Measurements from ENCODE around the gene PPDPF.

PPDPF gene

DNA sequence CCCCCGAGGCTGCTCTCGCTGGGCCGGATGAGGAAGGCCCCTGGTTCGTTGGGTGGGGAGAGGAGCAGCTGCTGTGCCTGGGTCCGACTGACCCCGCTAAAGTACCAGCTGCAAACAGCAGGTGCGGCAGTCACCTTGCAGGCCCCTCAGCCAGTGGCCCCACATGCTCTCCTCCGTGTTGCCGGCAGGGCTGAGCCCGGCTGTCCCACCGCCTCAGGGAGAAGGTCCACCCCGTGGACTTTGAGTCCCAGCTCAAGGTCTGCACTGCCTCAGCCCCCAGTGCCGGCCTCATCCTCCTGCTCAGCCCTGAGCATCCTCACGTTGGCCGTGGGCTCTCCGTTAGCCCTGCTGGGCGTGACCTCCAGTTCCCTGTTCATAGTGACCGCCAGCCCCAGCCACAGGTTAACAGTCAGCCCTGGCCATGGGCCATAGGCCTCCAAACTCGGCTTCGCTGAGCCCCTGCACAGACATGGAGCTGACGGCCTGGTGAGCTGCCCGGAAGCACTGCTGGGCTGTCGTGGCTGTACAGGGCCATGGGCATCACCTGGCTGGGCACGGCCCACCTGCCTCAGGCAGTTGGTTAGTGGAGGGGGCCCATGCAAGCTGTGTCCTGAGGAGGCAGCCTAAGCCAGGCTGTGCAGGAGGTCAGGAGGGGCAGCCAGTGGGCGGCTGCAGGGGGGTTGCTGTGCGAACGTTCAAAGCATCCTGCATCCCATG, 23.8 kb downstream of the PPDPF start:
- in situ Hi-C loops (cut with MboI; ENCODE audit: low pct_unique_long_range_greater_than_20kb, low sequenced_read_pairs), result no loop called here
- DNase-seq, result no peak

DNA sequence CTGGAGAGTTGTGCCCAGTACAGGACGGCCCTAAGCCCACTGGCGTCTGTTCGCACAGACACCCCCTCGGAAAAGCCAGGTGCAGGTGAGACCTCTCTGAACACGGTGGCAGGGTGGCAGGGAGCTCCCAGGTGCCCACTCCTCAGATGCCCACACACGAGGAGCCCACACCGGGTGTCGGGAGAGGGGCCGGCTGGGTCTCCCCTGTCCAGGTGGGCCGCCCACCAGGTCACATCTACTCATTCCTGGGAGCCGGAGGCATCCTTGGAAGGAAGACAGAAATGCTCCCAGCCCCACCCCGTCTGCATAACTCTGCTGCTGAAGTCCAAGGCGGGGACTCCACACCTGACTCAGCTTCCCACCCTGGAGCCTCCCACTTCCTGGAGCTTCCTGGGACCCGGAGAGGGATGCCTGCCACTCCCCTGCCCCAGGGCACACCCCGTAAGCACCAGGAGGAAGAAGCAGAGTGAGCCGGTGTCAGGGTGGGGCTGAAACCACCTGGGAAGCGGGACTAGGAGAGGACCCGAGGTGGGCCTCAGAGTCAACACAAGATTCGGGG, 24.5 kb downstream of the PPDPF start:
- DNase-seq, result no peak
- in situ Hi-C loops (cut with MboI; ENCODE audit: low pct_unique_long_range_greater_than_20kb, low sequenced_read_pairs), result no loop called here

DNA sequence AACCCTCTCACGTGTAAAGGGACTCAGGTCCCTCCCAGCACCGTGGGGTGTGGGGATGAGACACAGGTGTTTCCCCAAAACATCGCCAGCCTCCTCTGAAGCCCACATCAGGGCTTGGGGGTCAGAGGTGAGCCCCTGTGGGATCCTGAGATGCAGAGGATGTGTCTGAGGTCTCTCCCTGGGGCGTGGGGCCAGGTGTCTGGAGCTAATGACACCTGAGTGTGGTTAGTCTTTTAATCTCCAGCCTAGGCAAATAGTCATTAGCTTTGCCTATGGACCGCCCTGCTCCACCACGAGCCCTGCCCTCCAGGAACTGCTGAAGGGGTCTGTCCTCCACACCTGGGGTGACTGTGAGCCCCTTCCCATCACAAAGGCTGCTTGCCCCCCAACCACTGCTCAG, 25.2 kb downstream of the PPDPF start:
- DNase-seq, result no peak
- in situ Hi-C loops (cut with MboI; ENCODE audit: low pct_unique_long_range_greater_than_20kb, low sequenced_read_pairs), result no loop called here

DNA sequence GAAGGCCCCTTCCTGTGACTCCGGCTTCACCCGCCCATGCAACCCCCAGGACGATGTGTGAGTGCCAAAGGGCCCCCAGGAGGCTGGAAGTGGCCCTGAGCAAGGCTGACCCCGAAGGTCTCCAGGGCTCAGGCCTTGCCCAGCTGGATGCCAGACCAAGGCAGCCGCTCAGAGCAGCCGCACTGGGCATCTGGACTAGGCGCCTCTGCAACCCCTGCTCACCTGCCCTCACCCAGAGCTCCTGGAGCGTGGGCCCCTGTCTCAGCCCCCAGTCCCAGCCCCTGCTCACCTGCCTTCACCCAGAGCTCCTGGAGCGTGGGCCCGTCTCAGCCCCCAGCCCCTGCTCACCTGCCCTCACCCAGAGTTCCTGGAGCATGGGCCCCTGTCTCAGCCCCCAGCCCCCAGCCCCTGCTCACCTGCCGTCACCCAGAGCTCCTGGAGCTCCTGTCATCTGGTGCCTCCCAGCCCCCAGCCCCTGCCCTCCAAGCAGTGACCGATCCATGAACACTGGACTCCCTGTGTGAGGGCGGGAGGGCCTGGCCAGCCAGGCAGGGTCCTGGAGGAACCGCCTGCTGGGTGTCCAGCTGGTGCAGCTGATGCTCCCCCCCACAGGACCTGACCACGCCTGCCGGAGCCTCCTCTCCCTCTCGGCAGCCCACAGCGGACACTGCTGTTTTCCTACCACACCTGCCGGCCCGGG, 25.8 kb downstream of the PPDPF start:
- no peak for DNase-seq
- in situ Hi-C loops (cut with MboI; ENCODE audit: low pct_unique_long_range_greater_than_20kb, low sequenced_read_pairs), result no loop called here

DNA sequence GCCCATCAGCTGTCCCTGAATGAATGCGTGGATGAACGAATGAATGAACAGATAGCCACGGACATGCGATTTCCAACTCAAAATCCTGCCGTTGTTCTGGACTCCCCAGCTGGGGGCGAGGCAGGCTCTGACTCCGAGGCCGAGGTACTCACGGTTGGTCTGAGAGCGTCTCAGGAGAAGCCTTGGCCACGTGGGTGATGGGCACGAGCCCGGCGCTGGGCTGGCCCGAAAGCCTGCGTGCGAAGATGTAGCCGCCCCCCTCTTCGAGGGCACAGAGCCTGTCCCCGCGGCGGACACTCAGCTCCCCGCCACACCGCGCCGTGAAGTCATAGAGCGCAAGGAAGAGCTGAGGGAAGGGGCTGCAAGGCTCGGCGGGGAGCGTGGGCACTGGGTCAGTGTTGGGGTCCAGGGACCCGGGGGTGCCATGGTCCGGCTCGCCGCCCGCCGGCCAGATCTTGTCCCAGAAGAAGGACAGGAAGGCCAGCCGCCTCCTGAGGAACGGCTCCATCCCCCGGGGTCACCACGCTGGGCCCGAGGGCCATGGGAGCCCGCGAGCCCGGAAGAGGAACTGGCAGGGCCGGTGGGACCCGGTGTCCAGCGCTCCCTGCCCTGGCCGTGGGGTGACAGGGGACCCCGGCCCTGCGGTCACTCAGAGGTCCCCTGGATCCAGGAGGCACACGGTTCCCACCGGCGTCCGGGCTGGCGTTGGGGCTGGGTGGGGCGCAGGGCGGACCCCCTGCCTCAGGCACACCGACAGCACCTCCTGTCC, 26.6 kb downstream of the PPDPF start:
- DNase-seq, result no peak
- in situ Hi-C loops (cut with MboI; ENCODE audit: low pct_unique_long_range_greater_than_20kb, low sequenced_read_pairs), result no loop called here

DNA sequence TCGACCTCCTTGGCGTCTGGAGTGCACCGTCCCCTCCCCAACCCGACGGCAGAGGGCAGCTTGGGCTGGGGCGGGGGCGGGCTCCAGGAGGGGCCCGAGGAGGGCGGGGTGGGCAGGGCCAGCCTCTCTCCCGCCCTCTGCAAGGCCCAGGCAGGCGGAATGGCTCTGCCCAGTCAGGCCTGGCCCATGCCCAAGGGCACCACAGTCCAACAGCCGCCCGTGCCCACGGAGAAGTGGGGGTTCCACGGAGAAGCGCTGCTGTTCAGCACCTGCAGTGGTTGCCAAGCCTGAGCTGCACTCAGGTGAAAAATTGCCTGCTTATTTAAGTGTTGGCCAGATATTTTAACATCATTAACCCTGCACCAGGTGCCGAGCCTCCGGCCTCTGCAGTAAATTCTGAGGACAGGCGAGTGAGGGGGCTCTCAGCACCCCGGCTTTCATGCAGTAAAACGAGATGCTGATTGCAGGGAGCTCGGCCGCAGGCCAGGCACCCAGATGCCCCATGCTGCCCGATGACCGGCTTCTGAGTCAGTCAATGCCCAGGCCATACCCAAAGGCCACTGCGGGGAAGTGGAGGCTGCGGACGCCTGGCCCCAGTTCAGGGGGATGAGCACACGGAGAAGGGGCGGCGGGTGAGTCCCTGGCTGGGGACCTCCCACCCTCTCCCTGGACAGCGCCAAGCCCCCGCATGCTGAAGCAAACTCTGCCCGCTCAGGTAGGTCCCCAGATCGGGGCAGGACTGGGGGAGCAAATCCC, 27.3 kb downstream of the PPDPF start, which contains the start of gene SRMS:
SRMS (minus strand) TSS at position 25 of the 756 bp plus-strand sequence. CDS start 286 bp downstream, outside the sequence.
- DNase-seq, result no peak
- in situ Hi-C loops (cut with MboI; ENCODE audit: low pct_unique_long_range_greater_than_20kb, low sequenced_read_pairs), result no loop called here

DNA sequence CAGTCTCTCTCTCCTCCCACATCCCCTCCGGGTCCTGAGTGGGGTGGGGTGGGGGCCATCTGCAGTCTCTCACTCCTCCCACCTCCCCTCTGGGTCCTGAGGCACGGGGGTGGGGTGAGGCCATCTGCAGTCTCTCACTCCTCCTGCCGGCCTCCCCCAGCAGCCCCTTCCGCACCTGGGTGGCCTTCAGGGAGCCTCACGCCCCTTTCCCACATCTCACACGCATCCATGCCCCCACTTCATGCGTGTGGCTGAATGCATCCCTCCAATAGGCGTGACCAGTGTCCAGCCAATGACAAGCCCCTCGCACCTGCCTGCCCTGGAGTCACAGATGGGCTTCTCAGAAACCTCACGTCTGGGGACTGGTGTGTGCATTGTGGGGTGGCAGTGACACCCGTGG, 28.0 kb downstream of the PPDPF start:
- in situ Hi-C loops (cut with MboI; ENCODE audit: low pct_unique_long_range_greater_than_20kb, low sequenced_read_pairs), result no loop called here
- DNase-seq, result no peak

DNA sequence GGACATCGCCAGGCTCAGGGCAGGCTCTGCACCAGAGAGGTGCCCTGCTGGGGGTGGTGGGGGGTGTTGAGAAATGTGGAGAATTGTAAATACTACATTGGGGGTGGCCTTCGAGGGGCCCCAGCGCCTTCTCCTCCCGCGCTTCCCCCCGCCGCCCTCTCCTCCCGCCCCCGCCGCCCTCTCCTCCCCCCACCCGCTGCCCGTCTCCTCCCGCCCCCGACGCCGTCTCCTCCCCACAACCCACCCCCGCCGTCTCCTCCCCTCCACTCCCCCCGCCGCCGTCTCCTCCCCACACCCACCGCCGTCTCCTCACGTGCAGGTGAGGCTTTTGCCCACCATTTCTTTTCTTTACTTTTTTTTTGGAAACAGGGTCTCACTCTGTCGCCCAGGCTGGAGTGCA, 28.5 kb downstream of the PPDPF start:
- in situ Hi-C loops (cut with MboI; ENCODE audit: low pct_unique_long_range_greater_than_20kb, low sequenced_read_pairs), result no loop called here
- no peak for DNase-seq

DNA sequence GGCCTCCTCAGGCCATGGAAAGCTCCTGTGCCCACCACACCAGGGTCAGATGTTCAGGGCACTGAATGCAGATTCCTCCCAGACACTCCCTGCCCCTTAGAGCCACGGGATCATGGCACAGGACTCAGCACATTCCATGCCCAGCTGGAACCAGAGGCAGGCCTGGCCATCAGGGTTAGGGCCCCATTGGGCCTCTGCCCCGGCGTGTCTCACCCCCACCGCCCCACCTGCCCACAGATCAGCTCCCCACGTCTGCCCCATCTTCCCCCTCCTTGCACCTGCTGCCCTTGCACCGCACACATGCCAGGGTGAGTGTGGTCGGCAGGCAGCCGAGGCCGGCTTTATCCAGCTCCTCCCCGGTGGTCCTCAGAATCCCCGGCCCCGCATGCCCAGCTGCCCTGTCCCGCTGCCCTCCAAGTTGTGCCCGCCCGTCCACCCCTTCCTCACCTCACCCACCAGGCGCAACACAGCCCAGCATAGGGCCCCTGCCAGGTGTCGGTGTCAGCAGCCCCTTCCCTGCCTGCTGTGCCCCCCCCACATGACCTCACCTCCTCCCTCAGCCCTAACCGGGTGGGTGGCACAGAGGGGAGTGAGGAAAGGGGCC, 29.2 kb downstream of the PPDPF start:
- no peak for DNase-seq

DNA sequence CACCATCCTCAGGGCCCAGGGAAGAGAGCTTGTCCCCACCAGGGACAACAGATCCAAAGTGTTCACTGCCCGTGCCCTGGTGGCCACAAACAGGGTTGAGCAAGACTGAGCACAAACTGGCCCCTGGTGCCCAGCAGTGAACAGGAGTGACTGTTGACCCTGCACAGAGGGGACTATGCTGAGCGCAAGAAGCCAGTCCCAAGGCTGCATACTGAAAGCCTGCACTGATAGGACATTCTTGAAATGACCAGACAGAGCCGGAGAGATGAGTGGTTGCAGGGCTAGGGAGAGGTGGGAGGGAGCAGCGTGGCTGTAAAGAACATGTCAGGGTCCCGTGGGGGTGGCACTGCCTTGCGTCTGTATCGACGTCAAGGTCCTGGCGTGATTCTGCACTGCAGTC, 30.5 kb downstream of the PPDPF start:
- in situ Hi-C loops (cut with MboI; ENCODE audit: low pct_unique_long_range_greater_than_20kb, low sequenced_read_pairs), result no loop called here
- no peak for DNase-seq

More for the DNA sequence above, 29.2 kb downstream of the PPDPF start:
- in situ Hi-C loops (cut with MboI; ENCODE audit: low pct_unique_long_range_greater_than_20kb, low sequenced_read_pairs), result no loop called here

DNA sequence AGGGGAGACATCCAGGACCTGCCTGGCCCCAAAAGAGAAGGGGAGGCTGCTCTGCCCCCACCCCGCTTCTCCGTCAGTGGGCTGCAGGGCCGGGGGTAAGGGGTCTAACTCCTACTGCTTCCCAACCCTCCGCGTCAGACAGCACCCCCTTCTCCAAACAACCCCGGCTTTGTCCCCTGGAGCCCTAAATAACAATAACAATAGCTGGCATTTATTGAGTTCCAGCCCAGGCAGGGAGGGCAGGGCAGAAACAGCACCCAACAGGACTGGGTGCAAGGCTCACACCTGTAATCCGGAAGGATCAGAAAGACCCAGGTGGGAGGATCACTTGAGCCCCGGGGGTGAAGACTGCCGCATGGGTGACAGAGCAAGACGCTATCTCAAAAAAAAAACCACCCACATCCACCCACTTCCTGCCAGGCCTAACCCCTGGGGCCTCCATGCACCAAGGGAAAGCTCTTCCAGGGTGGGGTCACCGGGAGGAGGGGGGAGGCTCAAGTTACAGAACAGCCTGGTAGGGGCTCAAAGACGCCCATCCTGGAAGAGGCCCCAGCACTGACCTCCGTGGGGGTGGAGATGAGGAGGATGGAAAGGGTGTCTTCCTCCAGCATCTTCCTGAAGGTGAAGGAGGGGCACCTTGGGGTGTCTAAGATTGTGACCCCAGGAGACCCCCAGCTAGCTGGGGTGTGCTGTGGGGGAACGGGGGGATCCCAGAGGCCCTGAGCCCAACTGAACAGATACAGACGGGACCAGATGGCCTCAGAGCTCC, 32.1 kb downstream of the PPDPF start:
- in situ Hi-C loops (cut with MboI; ENCODE audit: low pct_unique_long_range_greater_than_20kb, low sequenced_read_pairs), result no loop called here
- DNase-seq, result peak; percentile 65

DNA sequence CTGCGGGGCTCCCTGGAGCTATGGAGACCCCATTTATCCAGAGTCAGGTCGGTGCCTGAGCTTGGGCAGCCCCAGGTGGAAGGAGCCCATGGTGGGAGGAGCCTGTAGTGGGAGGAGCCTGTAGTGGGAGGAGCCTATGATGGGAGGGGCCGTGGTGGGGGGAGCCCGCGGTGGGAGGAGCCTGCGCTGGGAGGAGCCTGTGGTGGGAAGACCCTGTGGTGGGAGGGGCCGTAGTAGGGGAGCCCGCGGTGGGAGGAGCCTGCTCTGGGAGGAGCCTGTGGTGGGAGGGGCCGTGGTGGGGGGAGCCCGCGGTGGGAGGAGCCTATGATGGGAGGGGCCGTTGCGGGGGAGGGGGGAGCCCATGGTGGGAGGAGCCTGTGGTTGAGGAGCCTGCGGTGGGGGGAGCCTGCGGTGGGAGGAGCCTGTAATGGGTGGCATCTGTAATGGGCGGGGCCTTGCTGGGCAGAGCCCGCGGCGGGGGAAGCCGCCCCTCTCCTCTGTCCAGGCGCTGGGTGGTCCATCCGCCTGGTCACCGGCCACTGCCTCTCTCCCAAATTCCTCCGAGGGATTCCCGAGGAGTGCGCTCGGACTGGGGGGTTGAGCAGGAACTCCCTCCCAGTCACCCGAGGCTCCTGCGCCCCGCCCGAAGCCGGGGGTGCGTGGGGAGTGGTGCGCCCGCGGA, 32.8 kb downstream of the PPDPF start:
- in situ Hi-C loops (cut with MboI; ENCODE audit: low pct_unique_long_range_greater_than_20kb, low sequenced_read_pairs), result no loop called here
- peak; percentile 70 for DNase-seq

DNA sequence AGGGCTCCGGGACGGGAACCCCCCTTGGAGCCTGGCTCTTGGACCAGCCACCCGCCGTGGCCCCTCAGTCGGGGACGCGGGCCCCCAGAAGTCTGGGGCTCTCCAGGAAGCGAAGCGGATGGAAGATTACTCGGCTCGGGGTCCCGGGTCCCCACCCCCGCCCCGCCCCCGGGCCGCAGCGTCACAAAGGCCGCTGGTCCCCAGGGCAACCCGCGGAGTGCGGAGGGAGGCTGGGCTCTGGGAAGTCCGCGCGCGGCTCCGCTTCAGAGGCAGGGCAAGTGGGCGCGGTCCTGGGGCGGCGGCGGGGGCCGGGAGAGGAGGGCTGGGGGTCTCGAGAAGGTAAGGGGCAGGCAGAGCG, 33.3 kb downstream of the PPDPF start, which contains the start of gene FNDC11:
FNDC11 (plus strand) TSS at position 227 of the 358 bp plus-strand sequence. CDS start 1,505 bp downstream, outside the sequence.
- in situ Hi-C loops (cut with MboI; ENCODE audit: low pct_unique_long_range_greater_than_20kb, low sequenced_read_pairs), result no loop called here
- DNase-seq, result no peak

DNA sequence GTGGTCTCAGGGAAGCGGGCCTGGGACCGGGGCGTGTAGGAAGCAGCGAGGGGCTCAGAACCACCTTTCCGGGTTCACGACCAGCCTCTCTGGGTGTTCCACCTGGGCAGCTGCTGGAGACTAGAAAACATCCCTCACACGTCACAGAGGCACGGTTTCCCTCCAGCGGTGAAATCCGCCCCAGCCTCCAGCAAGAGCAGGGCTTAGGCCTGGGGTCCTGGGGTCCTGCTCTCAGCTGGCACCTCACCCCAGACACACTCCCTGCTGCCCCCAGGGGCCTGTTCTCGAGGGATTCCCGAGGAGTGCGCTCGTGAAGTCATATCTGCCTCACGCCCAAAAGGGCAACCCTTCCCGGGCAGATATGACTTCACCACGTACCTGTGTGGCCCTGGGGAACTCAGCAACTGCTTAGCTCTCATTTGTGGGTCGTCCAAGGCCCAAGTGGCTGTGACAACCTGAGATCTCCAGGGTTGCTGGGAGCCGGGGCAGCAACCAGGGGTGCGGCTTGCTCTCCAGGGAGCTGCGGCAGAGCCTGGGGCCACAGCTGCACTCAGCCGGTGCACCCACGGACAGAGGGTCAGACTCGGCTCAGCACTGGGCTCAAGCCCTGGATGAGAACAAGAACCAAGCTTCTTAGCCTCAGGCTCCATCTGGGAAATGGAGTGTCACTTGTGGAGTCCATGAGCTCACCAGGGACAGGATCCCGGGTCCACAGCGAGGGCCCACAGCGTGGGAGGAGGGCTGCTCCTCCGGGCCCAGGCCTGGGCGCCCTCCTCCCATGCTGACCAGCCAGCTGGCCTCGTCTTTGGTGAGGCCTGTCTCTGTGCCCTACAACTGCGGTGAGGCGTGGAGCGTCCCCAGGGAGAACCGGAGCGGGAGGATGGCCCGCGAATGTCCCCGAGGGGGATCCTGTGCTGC, 34.1 kb downstream of the PPDPF start:
- no peak for DNase-seq
- in situ Hi-C loops (cut with MboI; ENCODE audit: low pct_unique_long_range_greater_than_20kb, low sequenced_read_pairs), result no loop called here

DNA sequence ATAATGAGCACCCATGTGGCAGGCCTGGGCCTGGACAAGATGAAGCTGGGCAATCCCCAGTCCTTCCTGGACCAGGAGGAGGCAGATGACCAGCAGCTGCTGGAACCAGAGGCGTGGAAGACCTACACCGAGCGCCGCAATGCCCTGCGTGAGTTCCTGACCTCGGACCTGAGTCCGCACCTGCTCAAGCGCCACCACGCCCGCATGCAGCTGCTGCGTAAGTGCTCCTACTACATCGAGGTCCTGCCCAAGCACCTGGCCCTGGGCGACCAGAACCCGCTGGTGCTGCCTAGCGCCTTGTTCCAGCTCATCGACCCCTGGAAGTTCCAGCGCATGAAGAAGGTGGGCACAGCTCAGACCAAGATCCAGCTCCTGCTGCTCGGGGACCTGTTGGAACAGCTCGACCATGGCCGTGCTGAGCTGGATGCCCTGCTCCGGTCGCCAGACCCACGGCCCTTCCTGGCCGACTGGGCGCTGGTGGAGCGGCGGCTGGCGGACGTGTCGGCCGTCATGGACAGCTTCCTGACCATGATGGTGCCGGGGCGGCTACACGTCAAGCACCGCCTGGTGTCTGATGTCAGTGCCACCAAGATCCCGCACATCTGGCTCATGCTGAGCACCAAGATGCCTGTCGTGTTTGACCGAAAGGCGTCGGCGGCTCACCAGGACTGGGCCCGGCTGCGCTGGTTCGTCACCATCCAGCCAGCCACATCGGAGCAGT, 35.3 kb downstream of the PPDPF start:
- no peak for DNase-seq
- in situ Hi-C loops (cut with MboI; ENCODE audit: low pct_unique_long_range_greater_than_20kb, low sequenced_read_pairs), result no loop called here

All from KBM-7 (cell line).